CD14-positive monocyte (primary cell): ENCODE data around the gene PDE9A. TPM values are rescaled to one million over a fixed set of nuclear protein-coding genes. Genes with fewer than 3 reads are reported as not detected.
"Not testable (repeated sequence)": the region's sequence is repeated elsewhere in the genome, so short reads cannot be mapped to it uniquely, and the experiment has no call there.

Experiments
- DNase-seq, 3 donors: peaks; one replicate each; pipeline ENCODE4 v3.0.0-alpha.2; 2011 to 2022
- H2AFZ ChIP-seq: 2 replicates; pipeline ENCODE4 v1.6.0; 2012; ENCODE audit warnings: mild to moderate bottlenecking, low read depth, low read length, inconsistent platforms; ENCODE audit not compliant: insufficient read depth, poor library complexity, severe bottlenecking
- H3K27ac ChIP-seq, 2 donors: 1 replicate in 1 of 2; 2 replicates in 1 of 2; pipeline ENCODE4 v1.5.1; 2012 to 2013; ENCODE audit warnings: low read length in 2 of 2, control low read depth in 1 of 2, inconsistent platforms in 1 of 2, low read depth in 1 of 2, mild to moderate bottlenecking in 1 of 2
- H3K27me3 ChIP-seq, 2 donors: one replicate each; pipeline versions ENCODE4 v1.6.0 to v1.6.1; 2011 to 2013; ENCODE audit warnings: low read length in 2 of 2; ENCODE audit not compliant: control insufficient read depth in 2 of 2, insufficient read depth in 2 of 2
- H3K36me3 ChIP-seq, 2 donors: replicated peaks in 1 of 2; 1 replicate in 1 of 2; 2 replicates in 1 of 2; pipeline versions ENCODE4 v1.5.1 to v1.6.1; 2012 to 2013; ENCODE audit warnings: low read length in 2 of 2, control low read depth in 1 of 2, inconsistent platforms in 1 of 2, mild to moderate bottlenecking in 1 of 2; ENCODE audit not compliant: insufficient read depth in 2 of 2, control insufficient read depth in 1 of 2
- H3K4me1 ChIP-seq, 2 donors: 1 replicate in 1 of 2; 2 replicates in 1 of 2; pipeline versions ENCODE4 v1.5.1 to v1.6.1; 2012 to 2013; ENCODE audit warnings: low read length in 2 of 2, control low read depth in 1 of 2, inconsistent platforms in 1 of 2, mild to moderate bottlenecking in 1 of 2, moderate library complexity in 1 of 2; ENCODE audit not compliant: insufficient read depth in 2 of 2, control insufficient read depth in 1 of 2
- H3K4me2 ChIP-seq: replicated peaks from 2 replicates; pipeline ENCODE3; 2012; ENCODE audit warnings: low read length, moderate library complexity, mild to moderate bottlenecking; ENCODE audit not compliant: poor library complexity, severe bottlenecking; ENCODE audit errors: extremely low read depth
- H3K4me3 ChIP-seq, 3 experiments: fragments of 200-600 bp in 1 of 3; sonication (generic) in 1 of 3; replicated peaks in 1 of 3; 1 replicate in 2 of 3; 2 replicates in 1 of 3; pipeline ENCODE4 v1.5.1; 2011 to 2013; ENCODE audit warnings: low read length in 3 of 3, mild to moderate bottlenecking in 3 of 3, control low read depth in 2 of 3, low read depth in 2 of 3, inconsistent platforms in 1 of 3, moderate library complexity in 1 of 3
- H3K79me2 ChIP-seq: 2 replicates; pipeline ENCODE4 v1.6.0; 2012; ENCODE audit warnings: mild to moderate bottlenecking, control low read depth, inconsistent platforms, low read length, moderate library complexity; ENCODE audit not compliant: insufficient read depth
- H3K9ac ChIP-seq: 2 replicates; pipeline ENCODE4 v1.6.0; 2017; ENCODE audit warnings: low read length, mild to moderate bottlenecking; ENCODE audit not compliant: insufficient read depth, poor library complexity, severe bottlenecking
- H3K9me3 ChIP-seq, 2 donors: replicated peaks in 1 of 2; 1 replicate in 1 of 2; 2 replicates in 1 of 2; pipeline versions ENCODE4 v1.5.1 to v1.6.1; 2012 to 2013; ENCODE audit warnings: low read length in 2 of 2, control low read depth in 1 of 2; ENCODE audit not compliant: control insufficient read depth in 1 of 2, insufficient read depth in 1 of 2
- H4K20me1 ChIP-seq: 2 replicates; pipeline ENCODE4 v1.6.0; 2012; ENCODE audit warnings: mild to moderate bottlenecking, low read length, control low read depth, moderate library complexity; ENCODE audit not compliant: insufficient read depth
- H3K27ac Mint-ChIP-seq, 7 donors: one replicate each; pipeline ENCODE4 v1.8.0; 2020; ENCODE audit warnings: mild to moderate bottlenecking in 7 of 7, mixed read lengths in 7 of 7, moderate library complexity in 6 of 7, inconsistent platforms in 2 of 7
- H3K27me3 Mint-ChIP-seq, 3 donors: one replicate each; pipeline ENCODE4 v1.8.0; 2021 to 2022; ENCODE audit warnings: low read depth in 3 of 3, mild to moderate bottlenecking in 3 of 3, mixed read lengths in 3 of 3, moderate library complexity in 3 of 3, inconsistent platforms in 1 of 3
- H3K36me3 Mint-ChIP-seq, 2 donors: one replicate each; pipeline ENCODE4 v1.8.0; 2020; ENCODE audit warnings: mixed read lengths in 2 of 2, inconsistent platforms in 1 of 2, mild to moderate bottlenecking in 1 of 2
- H3K4me1 Mint-ChIP-seq: one replicate; pipeline ENCODE4 v1.8.0; 2020; ENCODE audit warnings: mild to moderate bottlenecking, mixed read lengths
- H3K4me3 Mint-ChIP-seq, 2 donors: one replicate each; pipeline ENCODE4 v1.8.0; 2020; ENCODE audit warnings: mild to moderate bottlenecking in 2 of 2, mixed read lengths in 2 of 2, moderate library complexity in 1 of 2
- H3K9me3 Mint-ChIP-seq, 7 donors: one replicate each; pipeline ENCODE4 v1.8.0; 2020 to 2022; ENCODE audit warnings: mixed read lengths in 7 of 7, mild to moderate bottlenecking in 6 of 7, moderate library complexity in 6 of 7, inconsistent platforms in 2 of 7
- CTCF ChIP-seq: fragments of 200-600 bp; IDR thresholded peaks from one replicate; pipeline ENCODE4 v1.8.0; 2022; ENCODE audit warnings: antibody characterized with exemption, mild to moderate bottlenecking
- WGBS: methylation state at CpG from one replicate; pipeline ENCODE4 v1.1.5; 2013; ENCODE audit warnings: missing lambda C conversion rate; ENCODE audit not compliant: insufficient coverage; 5-methylcytosine and 5-hydroxymethylcytosine counted together
- intact Hi-C, 2 donors: fragments of 100-400 bp; cut with micrococcal nuclease; formaldehyde crosslinking; loops; one replicate each; pipeline versions ENCODE4 v1.15.0 to v1.15.1; 2023
- polyA plus RNA-seq, 3 donors: library from polyadenylated mRNA; depleted of rRNA in 1 of 3; unstranded in 2 of 3; stranded (reverse) in 1 of 3; fragments of 300-500 nt in 2 of 3; fragments of >200 nt in 1 of 3; fragmentation: Illumina TruSeq in 2 of 3; gene quantifications; 1 replicate in 2 of 3; 2 replicates in 1 of 3; pipeline ENCODE4 v1.2.3, GENCODE V29; 2012 to 2021

Gene PDE9A
- polyA plus RNA-seq, 3 donors, result 0.05 to 0.52 TPM; not detected in 1

- Histone ChIP-seq H3K4me3 (no peak overlapping the region), H3K36me3 (no peaks in the 10 kb centered on the region), H3K27ac (no peak overlapping the region), H3K9me3 (no peaks in the 10 kb centered on the region), H3K4me1 (no peaks in the 10 kb centered on the region), H3K9ac (no peak overlapping the region), H3K27me3 (no peaks in the 10 kb centered on the region), H3K79me2 (no peaks in the 10 kb centered on the region), H2AFZ (no peak overlapping the region), H3K4me2 (no peak overlapping the region), H4K20me1 (no peaks in the 10 kb centered on the region)
- Mint-ChIP-seq H3K27me3 (peaks cover 2 to 7% (median 6%) of the 10 kb centered on the region in 3 donors), H3K4me3 (no peak overlapping the region), H3K36me3 (no peaks in the 10 kb centered on the region), H3K4me1 (no peaks in the 10 kb centered on the region), H3K9me3 (peaks cover 0 to 4% (median under 1%) of the 10 kb centered on the region in 7 donors), H3K27ac (no peak overlapping the region)
- intact Hi-C loops, result no loop called here
- no peak for DNase-seq
- TF ChIP-seq CTCF, result no peak
- 92% methylated on average over 6 of the region's 7 CpGs for whole genome bisulfite sequencing
Measured at GRCh38 chr21:42708107-42708506, 54.7 kb downstream of the PDE9A start.

GRCh38 chr21:42708916-42709315, 55.5 kb downstream of the PDE9A start:
- H4K20me1 ChIP-seq, H3K36me3 ChIP-seq, H3K27ac Mint-ChIP-seq, H3K4me1 ChIP-seq, intact Hi-C loops, H3K9me3 ChIP-seq, H3K27me3 ChIP-seq, H3K4me2 ChIP-seq, DNase-seq, H2AFZ ChIP-seq, H3K4me1 Mint-ChIP-seq, H3K4me3 ChIP-seq, H3K36me3 Mint-ChIP-seq, H3K9me3 Mint-ChIP-seq, H3K27me3 Mint-ChIP-seq, H3K79me2 ChIP-seq, H3K9ac ChIP-seq, H3K4me3 Mint-ChIP-seq, H3K27ac ChIP-seq: not testable (repeated sequence)
- no CpG with 5 or more reads among the region's 1 CpG for WGBS
